ENCODE measurements around the gene HAUS8. TPM values are rescaled to one million over a fixed set of nuclear protein-coding genes. Genes with fewer than 3 reads are reported as not detected.
"Not testable (repeated sequence)": the region's sequence is repeated elsewhere in the genome, so short reads cannot be mapped to it uniquely, and the experiment has no call there.

HAUS8 gene
- total RNA-seq, 2 donors from 2014 or later = 1.6 to 2.3 TPM

DNA sequence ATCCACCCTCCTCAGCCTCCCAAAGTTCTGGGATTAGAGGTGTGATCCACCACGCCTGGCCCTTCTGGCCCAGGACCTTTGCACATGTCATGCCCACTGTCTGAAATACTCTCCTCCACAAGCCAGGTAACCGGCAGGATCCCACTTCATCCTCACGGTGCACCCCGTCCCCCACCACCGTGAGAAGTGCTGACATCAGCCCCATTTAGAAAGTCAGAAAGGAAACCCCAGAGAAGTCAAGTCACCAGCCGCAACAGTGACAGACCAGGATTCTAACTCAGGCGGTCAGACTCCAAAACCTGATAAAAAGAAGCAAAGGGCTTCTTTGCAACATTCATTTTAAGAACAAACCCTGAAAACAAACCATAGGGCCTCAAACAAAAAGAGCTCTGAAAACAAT, 52.5 kb downstream of the HAUS8 start:
- DNase-seq (no peak), ATAC-seq (no peak)
- TF ChIP-seq, protein P1, sequence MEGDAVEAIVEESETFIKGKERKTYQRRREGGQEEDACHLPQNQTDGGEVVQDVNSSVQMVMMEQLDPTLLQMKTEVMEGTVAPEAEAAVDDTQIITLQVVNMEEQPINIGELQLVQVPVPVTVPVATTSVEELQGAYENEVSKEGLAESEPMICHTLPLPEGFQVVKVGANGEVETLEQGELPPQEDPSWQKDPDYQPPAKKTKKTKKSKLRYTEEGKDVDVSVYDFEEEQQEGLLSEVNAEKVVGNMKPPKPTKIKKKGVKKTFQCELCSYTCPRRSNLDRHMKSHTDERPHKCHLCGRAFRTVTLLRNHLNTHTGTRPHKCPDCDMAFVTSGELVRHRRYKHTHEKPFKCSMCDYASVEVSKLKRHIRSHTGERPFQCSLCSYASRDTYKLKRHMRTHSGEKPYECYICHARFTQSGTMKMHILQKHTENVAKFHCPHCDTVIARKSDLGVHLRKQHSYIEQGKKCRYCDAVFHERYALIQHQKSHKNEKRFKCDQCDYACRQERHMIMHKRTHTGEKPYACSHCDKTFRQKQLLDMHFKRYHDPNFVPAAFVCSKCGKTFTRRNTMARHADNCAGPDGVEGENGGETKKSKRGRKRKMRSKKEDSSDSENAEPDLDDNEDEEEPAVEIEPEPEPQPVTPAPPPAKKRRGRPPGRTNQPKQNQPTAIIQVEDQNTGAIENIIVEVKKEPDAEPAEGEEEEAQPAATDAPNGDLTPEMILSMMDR (IDR thresholded peaks at IDR 0.05) = no peak
- no peak for TF ChIP-seq POLR2A (IDR thresholded peaks at IDR 0.05)
- Histone ChIP-seq H3K27ac (no peak overlapping the region), H3K27me3 (no peaks in the 10 kb centered on the region), H3K9me3 (peaks cover 0 to 5% (median 0%) of the 10 kb centered on the region in 3 donors), H3K4me1 (no peaks in the 10 kb centered on the region), H3K4me3 (no peak overlapping the region), H3K36me3 (replicated peaks in 1 of 2; ENCODE audit: insufficient read depth in 1 of 2, low read depth in 2 of 2) (no peaks in the 10 kb centered on the region)
- WGBS, 2 donors = 87% methylated on average over 7 of the region's 7 CpGs; no CpG with 5 or more reads in 1 of the 2 donors
- intact Hi-C loops (cut with DNase I) = no loop called here

DNA sequence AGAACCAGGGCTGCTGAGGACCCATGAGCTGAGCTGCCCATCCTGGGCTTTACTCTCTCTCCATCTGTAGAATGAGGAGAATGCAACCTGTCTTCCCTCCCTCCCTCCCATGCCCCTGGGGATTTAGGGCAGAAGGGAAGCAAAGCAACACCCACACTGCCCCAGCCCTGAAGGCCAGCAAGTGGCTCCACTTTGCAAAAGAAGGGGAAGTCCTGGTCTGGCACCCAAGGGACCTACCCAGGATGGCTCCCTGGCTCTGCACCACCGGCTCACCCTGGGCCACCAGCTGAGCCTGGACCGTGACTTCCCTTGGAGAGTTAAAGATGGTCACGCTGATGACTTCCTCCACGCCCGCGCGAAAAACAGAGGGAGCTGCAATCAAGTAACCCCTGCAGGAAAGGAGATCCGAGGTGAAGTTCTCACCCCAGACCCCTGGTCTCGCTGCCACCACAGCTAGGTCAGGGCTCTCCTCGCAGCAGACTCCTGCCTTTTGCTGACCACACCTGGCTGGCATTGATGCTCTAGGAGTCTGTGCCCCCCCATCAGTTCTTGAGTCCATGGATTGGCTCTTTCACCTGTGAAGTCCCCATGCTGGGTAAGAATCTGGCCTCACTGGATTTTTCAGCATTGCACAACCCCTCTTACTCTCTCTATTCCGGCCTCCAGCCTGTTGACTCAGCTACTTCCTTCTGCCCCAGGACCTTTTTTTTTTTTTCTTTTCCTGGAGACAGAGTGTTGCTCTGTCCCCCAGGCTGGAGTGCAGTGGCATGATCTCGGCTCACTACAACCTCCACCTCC, 53.3 kb downstream of the HAUS8 start:
- Histone ChIP-seq H3K9me3 (peaks cover 0 to 5% (median 0%) of the 10 kb centered on the region in 3 donors), H3K4me3 (no peak overlapping the region), H3K27ac (no peak overlapping the region), H3K36me3 (replicated peaks in 1 of 2; ENCODE audit: insufficient read depth in 1 of 2, low read depth in 2 of 2) (no peaks in the 10 kb centered on the region), H3K4me1 (no peaks in the 10 kb centered on the region), H3K27me3 (no peaks in the 10 kb centered on the region)
- TF ChIP-seq, protein P1 (IDR thresholded peaks at IDR 0.05) = no peak
- TF ChIP-seq POLR2A (IDR thresholded peaks at IDR 0.05) = no peak
- intact Hi-C loops (cut with DNase I) = no loop called here
- ATAC-seq = no peak
- DNase-seq = peak in 1 of 4 donors; percentile 16
- WGBS, 2 donors = 58 to 82% methylated on average over 7 to 12 of the region's 12 CpGs

DNA sequence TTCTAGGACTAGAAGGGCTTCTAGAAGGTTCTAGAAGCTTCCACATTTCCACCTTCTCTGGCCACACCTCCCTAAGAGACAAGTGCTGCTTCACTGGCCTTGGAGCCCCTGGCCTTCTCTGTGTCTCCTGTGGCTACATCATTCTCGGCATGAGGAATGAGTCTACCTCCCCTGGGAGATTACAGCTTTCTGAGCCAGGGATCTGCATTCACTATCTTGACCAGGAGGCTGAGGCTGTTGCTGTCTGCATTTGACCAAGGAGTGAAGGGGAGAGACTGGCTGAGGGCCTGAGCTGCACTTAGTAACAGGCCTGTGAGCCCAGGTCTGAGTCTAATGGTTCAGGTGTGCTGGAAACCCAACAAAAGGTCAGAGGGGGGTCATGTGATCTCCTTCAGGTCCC, 53.9 kb downstream of the HAUS8 start:
- Histone ChIP-seq H3K36me3 (replicated peaks in 1 of 2; ENCODE audit: insufficient read depth in 1 of 2, low read depth in 2 of 2) (no peaks in the 10 kb centered on the region), H3K27me3 (no peaks in the 10 kb centered on the region), H3K27ac (no peak overlapping the region), H3K4me3 (no peak overlapping the region), H3K9me3 (peaks cover 0 to 5% (median 0%) of the 10 kb centered on the region in 3 donors), H3K4me1 (no peaks in the 10 kb centered on the region)
- TF ChIP-seq POLR2A (IDR thresholded peaks at IDR 0.05) = no peak
- TF ChIP-seq, protein P1 (IDR thresholded peaks at IDR 0.05) = no peak
- intact Hi-C loops (cut with DNase I) = no loop called here
- DNase-seq (no peak), ATAC-seq (no peak)
- WGBS, 2 donors = 83% methylated on average over 1 of the region's 1 CpG; no CpG with 5 or more reads in 1 of the 2 donors

DNA sequence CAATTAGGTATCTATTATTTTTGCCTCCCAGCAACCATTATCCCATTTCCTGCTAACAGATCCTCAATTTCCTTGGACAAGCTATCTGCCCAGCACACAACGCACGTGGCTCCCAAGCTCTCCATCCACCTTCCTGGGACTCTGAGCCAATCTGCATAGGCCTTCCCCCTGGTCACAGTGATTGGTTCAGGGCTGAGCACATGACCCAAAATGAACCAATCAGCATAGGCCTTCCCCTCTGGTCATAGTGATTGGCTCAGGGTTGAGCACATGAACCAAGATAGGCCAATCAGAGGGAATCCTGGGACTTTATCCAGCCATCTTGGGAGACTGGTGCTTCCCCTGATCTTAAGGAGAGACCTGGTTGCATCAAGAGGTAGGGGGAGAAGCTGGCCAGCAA, 54.4 kb downstream of the HAUS8 start:
- Histone ChIP-seq H3K9me3 (peaks cover 0 to 5% (median 0%) of the 10 kb centered on the region in 3 donors), H3K4me3 (no peak overlapping the region), H3K27ac (no peak overlapping the region), H3K36me3 (replicated peaks in 1 of 2; ENCODE audit: insufficient read depth in 1 of 2, low read depth in 2 of 2) (no peaks in the 10 kb centered on the region), H3K27me3 (no peaks in the 10 kb centered on the region), H3K4me1 (no peaks in the 10 kb centered on the region)
- 86 to 88% methylated on average over 2 of the region's 2 CpGs for WGBS, 2 donors
- intact Hi-C loops (cut with DNase I) = no loop called here
- TF ChIP-seq, protein P1 (IDR thresholded peaks at IDR 0.05) = no peak
- no peak for DNase-seq
- ATAC-seq = no peak

DNA sequence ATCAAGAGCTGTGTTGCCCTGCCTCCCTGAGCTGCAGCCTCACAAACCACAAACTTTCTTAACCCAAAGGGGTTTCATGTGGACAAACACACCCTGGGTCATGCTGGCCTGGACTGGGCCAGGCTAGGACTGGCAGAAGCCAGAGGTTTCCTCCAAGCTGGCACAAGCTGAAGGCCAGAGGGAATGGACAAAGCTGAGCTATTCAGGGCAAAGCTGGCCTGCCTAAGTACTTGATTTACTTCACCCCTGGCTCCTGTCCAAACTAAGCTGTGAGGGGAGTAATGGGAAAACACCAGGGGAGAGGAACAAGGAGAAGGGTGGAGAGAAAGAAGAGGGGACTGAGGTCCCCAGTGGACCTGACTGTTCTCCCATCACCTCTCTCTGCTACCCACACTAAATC, 54.9 kb downstream of the HAUS8 start:
- intact Hi-C loops (cut with DNase I) = no loop called here
- DNase-seq = no peak

DNA sequence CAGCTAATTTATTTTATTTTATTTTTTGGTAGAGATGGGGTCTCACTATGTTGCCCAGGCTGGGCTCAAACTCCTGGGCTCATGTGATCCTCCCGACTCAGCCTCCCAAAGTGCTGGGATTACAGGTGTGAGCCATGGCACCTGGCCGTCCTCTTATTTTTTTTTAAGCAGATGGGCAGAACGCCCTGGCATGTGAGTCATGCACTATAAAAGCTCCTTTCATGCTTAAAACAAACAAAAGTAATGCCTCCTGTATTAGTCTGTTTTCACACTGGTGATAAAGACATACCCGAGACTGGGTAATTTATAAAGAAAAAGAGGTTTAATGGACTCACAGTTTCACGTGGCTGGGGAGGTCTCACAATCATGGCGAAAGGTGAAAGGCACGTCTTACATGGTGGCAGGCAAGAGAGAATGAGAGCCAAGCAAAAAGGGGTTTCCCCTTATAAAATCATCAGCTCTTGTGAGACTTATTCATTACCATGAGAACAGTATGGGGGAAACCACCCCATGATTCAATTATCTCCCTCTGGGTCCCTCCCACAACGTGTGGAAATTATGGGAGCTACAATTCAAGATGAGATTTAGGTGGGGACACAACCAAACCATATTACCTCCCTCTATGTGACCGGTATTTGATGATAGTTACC, 60.9 kb downstream of the HAUS8 start:
- intact Hi-C loops (cut with DNase I); H3K4me1 ChIP-seq; H3K36me3 ChIP-seq (replicated peaks in 1 of 2; ENCODE audit: insufficient read depth in 1 of 2, low read depth in 2 of 2); H3K27ac ChIP-seq; H3K9me3 ChIP-seq; H3K4me3 ChIP-seq; H3K27me3 ChIP-seq: not testable (repeated sequence)
- WGBS, 2 donors = 38% methylated on average over 9 of the region's 9 CpGs
- ATAC-seq (peak; percentile 33), DNase-seq (peak in 1 of 4 donors; percentile 30)

More for the DNA sequence above, 54.9 kb downstream of the HAUS8 start:
- no peaks in the 10 kb centered on the region for H3K36me3 ChIP-seq (replicated peaks in 1 of 2; ENCODE audit: insufficient read depth in 1 of 2, low read depth in 2 of 2)
- H3K9me3 ChIP-seq = peaks cover 0 to 5% (median 0%) of the 10 kb centered on the region in 3 donors
- TF ChIP-seq, protein P1 (IDR thresholded peaks at IDR 0.05) = no peak
- no peak for TF ChIP-seq POLR2A (IDR thresholded peaks at IDR 0.05)
- no peak overlapping the region for H3K27ac ChIP-seq
- H3K4me1 ChIP-seq = no peaks in the 10 kb centered on the region
- no peaks in the 10 kb centered on the region for H3K27me3 ChIP-seq
- no peak for ATAC-seq
- H3K4me3 ChIP-seq = no peak overlapping the region

Data from body of pancreas (tissue), 4 donors.